ENCODE data around the gene MLH3.

GRCh38 chr14:75005357-75005756 lies 45.9 kb downstream of the MLH3 start:
- TF ChIP-seq EZH2 (IDR thresholded peaks at IDR 0.05; ENCODE audit: low read depth): no peak
- TF ChIP-seq, protein P1, sequence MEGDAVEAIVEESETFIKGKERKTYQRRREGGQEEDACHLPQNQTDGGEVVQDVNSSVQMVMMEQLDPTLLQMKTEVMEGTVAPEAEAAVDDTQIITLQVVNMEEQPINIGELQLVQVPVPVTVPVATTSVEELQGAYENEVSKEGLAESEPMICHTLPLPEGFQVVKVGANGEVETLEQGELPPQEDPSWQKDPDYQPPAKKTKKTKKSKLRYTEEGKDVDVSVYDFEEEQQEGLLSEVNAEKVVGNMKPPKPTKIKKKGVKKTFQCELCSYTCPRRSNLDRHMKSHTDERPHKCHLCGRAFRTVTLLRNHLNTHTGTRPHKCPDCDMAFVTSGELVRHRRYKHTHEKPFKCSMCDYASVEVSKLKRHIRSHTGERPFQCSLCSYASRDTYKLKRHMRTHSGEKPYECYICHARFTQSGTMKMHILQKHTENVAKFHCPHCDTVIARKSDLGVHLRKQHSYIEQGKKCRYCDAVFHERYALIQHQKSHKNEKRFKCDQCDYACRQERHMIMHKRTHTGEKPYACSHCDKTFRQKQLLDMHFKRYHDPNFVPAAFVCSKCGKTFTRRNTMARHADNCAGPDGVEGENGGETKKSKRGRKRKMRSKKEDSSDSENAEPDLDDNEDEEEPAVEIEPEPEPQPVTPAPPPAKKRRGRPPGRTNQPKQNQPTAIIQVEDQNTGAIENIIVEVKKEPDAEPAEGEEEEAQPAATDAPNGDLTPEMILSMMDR (conservative IDR thresholded peaks at IDR 0.05): no peak

Data from PC-9 (cell line).